ENCODE data around the gene S100A6.

GRCh38 chr1:153533689-153534201 is 2.0 kb downstream of the S100A6 start:
- no peak for TF ChIP-seq CTCF (IDR thresholded peaks at IDR 0.05)
- no peak for TF ChIP-seq EZH2 (IDR thresholded peaks at IDR 0.05; ENCODE audit: borderline replicate concordance, insufficient read depth, low read depth, low read length, poor library complexity, severe bottlenecking)
